ENCODE measurements around the gene OR52H1. TPM values are rescaled to one million over a fixed set of nuclear protein-coding genes. Genes with fewer than 3 reads are reported as not detected.
"Not testable (repeated sequence)": the region's sequence is repeated elsewhere in the genome, so short reads cannot be mapped to it uniquely, and the experiment has no call there.

Gene OR52H1
- total RNA-seq = 0.75 TPM in 1 of 2 replicates, not detected in the other

DNA sequence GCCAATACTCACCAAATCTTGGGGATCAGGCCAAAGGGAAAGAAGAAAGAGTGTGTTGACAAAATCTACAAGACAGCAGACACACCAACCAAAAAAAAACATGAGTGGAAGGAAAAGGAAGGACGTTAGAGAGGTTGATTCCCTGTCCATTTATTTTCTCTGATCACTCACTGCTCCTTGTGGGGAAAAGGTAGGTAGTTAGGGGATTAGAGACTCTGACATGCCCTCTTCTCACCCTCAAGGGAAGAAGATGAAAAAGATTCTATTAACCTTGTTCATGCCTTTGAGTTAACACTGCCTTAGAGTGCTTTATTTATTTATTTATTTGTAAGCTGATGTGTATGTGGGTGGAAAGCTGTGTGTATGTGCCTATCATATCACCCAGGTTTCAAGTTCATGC is at the start of gene OR52H1:
TSS of gene OR52H1 (minus strand) at position 101 of the 400 bp plus-strand sequence. CDS start 3,035 bp downstream, outside the sequence.
- Histone ChIP-seq H3K27me3 (ENCODE audit: control insufficient read depth, insufficient read depth, low read length) (no peaks in the 10 kb centered on the region), H3K4me3 (ENCODE audit: low read depth, low read length) (no peak within 1 kb of the TSS), H3K36me3 (ENCODE audit: control insufficient read depth, insufficient read depth, low read length) (no peaks in the 10 kb centered on the region)
- no peak for DNase-seq (ENCODE audit: low read depth)
- TF ChIP-seq, protein P1, sequence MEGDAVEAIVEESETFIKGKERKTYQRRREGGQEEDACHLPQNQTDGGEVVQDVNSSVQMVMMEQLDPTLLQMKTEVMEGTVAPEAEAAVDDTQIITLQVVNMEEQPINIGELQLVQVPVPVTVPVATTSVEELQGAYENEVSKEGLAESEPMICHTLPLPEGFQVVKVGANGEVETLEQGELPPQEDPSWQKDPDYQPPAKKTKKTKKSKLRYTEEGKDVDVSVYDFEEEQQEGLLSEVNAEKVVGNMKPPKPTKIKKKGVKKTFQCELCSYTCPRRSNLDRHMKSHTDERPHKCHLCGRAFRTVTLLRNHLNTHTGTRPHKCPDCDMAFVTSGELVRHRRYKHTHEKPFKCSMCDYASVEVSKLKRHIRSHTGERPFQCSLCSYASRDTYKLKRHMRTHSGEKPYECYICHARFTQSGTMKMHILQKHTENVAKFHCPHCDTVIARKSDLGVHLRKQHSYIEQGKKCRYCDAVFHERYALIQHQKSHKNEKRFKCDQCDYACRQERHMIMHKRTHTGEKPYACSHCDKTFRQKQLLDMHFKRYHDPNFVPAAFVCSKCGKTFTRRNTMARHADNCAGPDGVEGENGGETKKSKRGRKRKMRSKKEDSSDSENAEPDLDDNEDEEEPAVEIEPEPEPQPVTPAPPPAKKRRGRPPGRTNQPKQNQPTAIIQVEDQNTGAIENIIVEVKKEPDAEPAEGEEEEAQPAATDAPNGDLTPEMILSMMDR (IDR thresholded peaks at IDR 0.05; ENCODE audit: insufficient read depth, low read length, poor library complexity, severe bottlenecking) = no peak

DNA sequence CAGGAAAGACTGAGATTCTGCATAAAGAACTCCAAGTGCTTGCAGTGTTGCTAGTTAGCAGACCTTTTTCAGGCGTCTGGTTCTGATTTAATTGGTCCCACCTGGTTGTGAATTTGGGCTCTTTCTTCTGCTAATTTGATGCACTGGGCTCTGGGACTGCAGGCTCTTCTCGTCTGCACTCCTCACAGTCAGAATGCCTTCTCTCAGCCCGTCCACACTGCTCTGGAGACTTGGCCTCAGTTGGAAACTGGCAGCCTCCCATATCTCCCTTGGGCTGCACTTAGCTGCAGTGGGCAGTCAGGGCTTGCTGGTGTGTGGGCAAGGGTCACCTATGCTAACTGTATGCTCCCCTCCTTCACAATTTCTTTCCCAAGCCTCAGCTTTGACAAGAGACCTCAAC is 49.6 kb upstream of the OR52H1 start:
- TF ChIP-seq, protein P1 (IDR thresholded peaks at IDR 0.05; ENCODE audit: insufficient read depth, low read length, poor library complexity, severe bottlenecking) = no peak
- no peak overlapping the region for H3K4me3 ChIP-seq (ENCODE audit: low read depth, low read length)
- H3K36me3 ChIP-seq (ENCODE audit: control insufficient read depth, insufficient read depth, low read length) = no peaks in the 10 kb centered on the region
- no peaks in the 10 kb centered on the region for H3K27me3 ChIP-seq (ENCODE audit: control insufficient read depth, insufficient read depth, low read length)
- no peak for DNase-seq (ENCODE audit: low read depth)

DNA sequence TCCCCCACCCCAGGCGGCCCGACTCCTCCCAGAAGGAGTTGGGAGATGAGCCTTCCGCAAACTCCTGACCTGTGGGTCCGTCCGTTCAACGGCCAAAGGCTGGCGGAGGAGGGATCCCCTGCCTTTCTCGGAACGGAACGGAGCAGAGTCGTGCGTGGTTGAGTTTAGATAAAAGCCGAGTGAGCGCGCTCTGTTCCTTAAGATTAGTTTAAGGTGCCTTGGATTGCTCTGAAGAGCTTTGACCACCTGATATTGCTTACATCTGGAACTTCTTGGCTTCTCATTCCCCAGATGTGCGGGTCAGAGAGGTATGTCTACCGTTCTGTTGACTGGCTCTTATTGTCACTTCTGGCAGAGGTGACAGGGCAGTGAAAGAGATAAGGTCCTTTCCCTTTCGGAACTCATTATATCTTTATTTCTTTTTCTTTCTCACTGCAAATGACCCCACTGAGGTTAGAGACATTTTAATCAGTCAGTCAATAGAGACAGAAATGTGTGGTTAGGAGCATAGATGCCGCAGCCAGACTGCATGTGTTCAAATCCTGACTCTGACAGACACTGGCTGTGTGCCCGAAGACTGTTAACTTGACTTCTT is 48.4 kb upstream of the OR52H1 start, which contains the start of gene TRIM6:
TSS of gene TRIM6 (plus strand) at position 31 of the 595 bp plus-strand sequence. CDS start at position 292, 261 bp downstream.
- H3K4me3 ChIP-seq (ENCODE audit: low read depth, low read length) = peak within 1 kb of the TSS; percentile 49
- TF ChIP-seq, protein P1 (IDR thresholded peaks at IDR 0.05; ENCODE audit: insufficient read depth, low read length, poor library complexity, severe bottlenecking) = no peak
- no peak for DNase-seq (ENCODE audit: low read depth)
- no peaks in the 10 kb centered on the region for H3K36me3 ChIP-seq (ENCODE audit: control insufficient read depth, insufficient read depth, low read length)
- no peaks in the 10 kb centered on the region for H3K27me3 ChIP-seq (ENCODE audit: control insufficient read depth, insufficient read depth, low read length)

DNA sequence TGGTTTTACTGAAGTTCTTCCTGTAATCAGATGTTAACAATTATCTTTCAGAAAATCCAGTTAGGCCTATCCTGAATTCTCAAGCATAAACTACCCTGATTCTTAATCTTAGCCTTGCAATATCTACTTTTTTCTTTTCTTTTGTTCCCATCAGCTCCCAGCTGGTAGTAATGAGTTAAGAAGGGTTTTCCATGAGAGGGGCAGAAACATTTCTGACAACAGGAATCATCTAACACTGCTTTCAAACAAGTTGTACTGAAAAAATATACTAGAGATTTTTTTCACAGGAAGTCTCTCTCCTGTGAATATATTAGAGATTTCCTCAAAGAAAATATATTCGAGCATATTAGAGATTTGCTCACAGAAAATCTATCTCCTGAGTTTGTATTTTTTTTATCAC is 44.8 kb upstream of the OR52H1 start:
- Histone ChIP-seq H3K36me3 (ENCODE audit: control insufficient read depth, insufficient read depth, low read length) (no peaks in the 10 kb centered on the region), H3K27me3 (ENCODE audit: control insufficient read depth, insufficient read depth, low read length) (no peaks in the 10 kb centered on the region), H3K4me3 (ENCODE audit: low read depth, low read length) (no peak overlapping the region)
- TF ChIP-seq, protein P1 (IDR thresholded peaks at IDR 0.05; ENCODE audit: insufficient read depth, low read length, poor library complexity, severe bottlenecking) = no peak
- no peak for DNase-seq (ENCODE audit: low read depth)

DNA sequence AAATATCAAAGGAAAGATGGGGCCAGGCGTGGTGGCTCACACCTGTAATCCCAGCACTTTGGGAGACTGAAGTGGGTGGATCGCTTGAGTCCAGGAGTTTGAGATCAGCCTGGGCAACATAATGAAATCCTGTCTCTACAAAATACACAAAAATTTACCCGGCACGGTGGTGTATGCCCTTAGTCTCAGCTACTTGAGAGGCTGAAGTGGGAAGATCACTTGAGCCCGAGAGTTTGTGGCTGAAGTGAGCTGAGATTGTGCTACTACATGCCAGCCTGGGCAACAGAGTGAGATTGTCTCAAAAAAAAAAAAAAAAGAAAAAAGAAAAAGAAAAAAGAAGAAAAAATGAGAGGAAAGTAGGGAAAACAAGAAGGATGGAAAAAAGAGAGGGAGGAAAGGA is 44.3 kb upstream of the OR52H1 start:
- Histone ChIP-seq H3K27me3 (ENCODE audit: control insufficient read depth, insufficient read depth, low read length) (no peaks in the 10 kb centered on the region), H3K4me3 (ENCODE audit: low read depth, low read length) (no peak overlapping the region), H3K36me3 (ENCODE audit: control insufficient read depth, insufficient read depth, low read length) (no peaks in the 10 kb centered on the region)
- DNase-seq (ENCODE audit: low read depth) = no peak
- TF ChIP-seq, protein P1 (IDR thresholded peaks at IDR 0.05; ENCODE audit: insufficient read depth, low read length, poor library complexity, severe bottlenecking) = no peak

DNA sequence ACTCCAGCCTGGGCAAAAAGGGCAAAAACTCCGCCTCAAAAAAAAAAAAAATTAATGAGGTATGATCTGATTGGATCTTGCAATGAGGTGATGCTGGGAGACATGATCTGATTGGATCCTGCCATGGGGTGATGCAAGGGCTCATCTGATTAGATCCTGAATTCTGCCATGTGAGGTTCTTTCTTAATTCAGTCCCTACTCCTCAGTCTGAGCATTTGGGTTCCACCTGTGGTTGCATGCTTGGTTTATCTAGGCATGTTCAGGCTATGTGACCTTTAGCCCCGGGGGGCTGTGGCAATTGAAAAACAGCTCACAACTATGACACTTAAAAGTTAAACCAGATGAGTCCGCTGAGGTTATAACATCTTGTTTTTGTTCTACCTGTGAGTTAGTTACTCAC is 43.3 kb upstream of the OR52H1 start:
- TF ChIP-seq, protein P1 (IDR thresholded peaks at IDR 0.05; ENCODE audit: insufficient read depth, low read length, poor library complexity, severe bottlenecking) = no peak
- no peak for DNase-seq (ENCODE audit: low read depth)
- no peaks in the 10 kb centered on the region for H3K27me3 ChIP-seq (ENCODE audit: control insufficient read depth, insufficient read depth, low read length)
- no peaks in the 10 kb centered on the region for H3K36me3 ChIP-seq (ENCODE audit: control insufficient read depth, insufficient read depth, low read length)
- H3K4me3 ChIP-seq (ENCODE audit: low read depth, low read length) = no peak overlapping the region

DNA sequence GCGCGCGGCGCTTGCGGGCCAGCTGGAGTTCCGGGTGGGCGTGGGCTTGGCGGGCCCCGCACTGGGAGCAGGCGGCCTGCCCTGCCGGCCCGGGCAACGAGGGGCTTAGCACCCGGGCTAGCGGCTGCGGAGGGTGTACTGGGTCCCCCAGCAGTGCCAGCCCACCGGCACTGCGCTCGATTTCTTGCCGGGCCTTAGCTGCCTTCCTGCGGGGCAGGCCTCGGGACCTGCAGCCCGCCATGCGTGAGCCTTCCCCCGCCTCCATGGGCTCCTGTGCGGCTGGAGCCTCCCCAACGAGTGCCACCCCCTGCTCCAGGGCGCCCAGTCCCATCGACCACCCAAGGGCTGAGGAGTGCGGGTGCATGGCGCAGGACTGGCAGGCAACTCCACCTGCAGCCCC is 41.6 kb upstream of the OR52H1 start:
- not testable (repeated sequence) for DNase-seq (ENCODE audit: low read depth); H3K27me3 ChIP-seq (ENCODE audit: control insufficient read depth, insufficient read depth, low read length); H3K36me3 ChIP-seq (ENCODE audit: control insufficient read depth, insufficient read depth, low read length)

DNA sequence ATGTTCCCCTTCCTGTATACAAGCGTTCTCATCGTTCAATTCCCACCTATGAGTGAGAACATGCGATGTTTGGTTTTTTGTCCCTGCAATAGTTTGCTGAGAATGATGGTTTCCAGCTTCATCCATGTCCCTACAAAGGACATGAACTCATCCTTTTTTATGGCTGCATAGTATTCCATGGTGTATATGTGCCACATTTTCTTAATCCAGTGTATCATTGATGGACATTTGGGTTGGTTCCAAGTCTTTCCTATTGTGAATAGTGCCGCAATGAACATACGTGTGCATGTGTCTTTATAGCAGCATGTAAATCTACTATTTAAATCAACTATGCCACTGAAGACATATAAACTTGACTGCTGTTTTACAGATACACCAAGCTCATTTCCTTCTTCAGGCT is 36.1 kb upstream of the OR52H1 start:
- not testable (repeated sequence) for H3K36me3 ChIP-seq (ENCODE audit: control insufficient read depth, insufficient read depth, low read length); DNase-seq (ENCODE audit: low read depth); H3K4me3 ChIP-seq (ENCODE audit: low read depth, low read length); H3K27me3 ChIP-seq (ENCODE audit: control insufficient read depth, insufficient read depth, low read length)

More for the DNA sequence above, 41.6 kb upstream of the OR52H1 start:
- not testable (repeated sequence) for H3K4me3 ChIP-seq (ENCODE audit: low read depth, low read length)
